Liver (tissue), 3 donors: Measurements from ENCODE around the gene DUSP10.

Source experiments
- CTCF ChIP-seq: fragments of 150-350 bp; IDR thresholded peaks from 2 replicates; pipeline ENCODE4 v1.5.1; 2017; ENCODE audit warnings: improper control_type of control experiment, low read depth, low read length; ENCODE audit not compliant: missing input control
- FOXA1 ChIP-seq: IDR thresholded peaks from 2 replicates; pipeline ENCODE4 v1.6.1; 2016; ENCODE audit warnings: antibody characterized with exemption
- GABPA ChIP-seq, 2 donors: IDR thresholded peaks in 1 of 2; conservative IDR thresholded peaks in 1 of 2; 2 replicates each; pipeline ENCODE4 v1.6.1; 2016; ENCODE audit warnings: antibody characterized with exemption in 2 of 2, mild to moderate bottlenecking in 1 of 2, moderate library complexity in 1 of 2
- JUND ChIP-seq, 2 donors: IDR thresholded peaks; 2 replicates each; pipeline ENCODE4 v1.6.1; 2016; ENCODE audit warnings: antibody characterized with exemption in 2 of 2
- NR2F2 ChIP-seq: IDR thresholded peaks from 2 replicates; pipeline ENCODE4 v1.6.1; 2016; ENCODE audit warnings: antibody characterized with exemption
- RXRA ChIP-seq, 2 donors: IDR thresholded peaks; 2 replicates each; pipeline ENCODE4 v1.6.1; 2017 to 2018; ENCODE audit warnings: antibody characterized with exemption in 2 of 2, mild to moderate bottlenecking in 1 of 2
- SP1 ChIP-seq: IDR thresholded peaks from 2 replicates; pipeline ENCODE4 v1.6.1; 2018; ENCODE audit warnings: antibody characterized with exemption, mild to moderate bottlenecking
- TAF1 ChIP-seq: conservative IDR thresholded peaks from 2 replicates; pipeline ENCODE4 v1.6.1; 2016; ENCODE audit warnings: antibody characterized with exemption, mild to moderate bottlenecking
- TF ChIP-seq, protein P1 (sequence below): IDR thresholded peaks from 2 replicates; pipeline ENCODE4 v1.6.1; 2016; ENCODE audit warnings: antibody characterized with exemption
- TF ChIP-seq, protein P2 (sequence below): IDR thresholded peaks from 2 replicates; pipeline ENCODE4 v1.6.1; 2016; ENCODE audit warnings: antibody characterized with exemption
- TF ChIP-seq, protein P3 (sequence below): IDR thresholded peaks from 2 replicates; pipeline ENCODE4 v1.6.1; 2016; ENCODE audit warnings: antibody characterized with exemption, mild to moderate bottlenecking
- donor health status: healthy.
- donor health status: healthy.

DNA sequence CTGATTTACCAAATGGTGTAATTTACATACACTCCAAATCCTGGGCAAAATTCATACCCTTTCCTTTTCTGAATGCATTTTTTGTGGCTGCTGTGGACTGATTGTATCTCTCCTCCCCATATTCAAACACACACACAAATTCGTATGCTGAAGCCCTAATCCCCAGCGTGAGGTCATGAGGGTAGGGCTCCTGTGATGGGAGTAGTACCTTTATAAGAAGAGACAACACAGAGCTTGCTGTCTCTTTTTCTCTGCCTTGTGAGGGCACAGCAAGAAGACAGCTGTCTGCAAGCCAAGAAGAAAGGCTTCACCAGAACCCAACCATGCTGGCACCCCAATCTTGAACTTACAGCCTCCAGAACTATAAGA lies 24.4 kb downstream of the DUSP10 start:
- TF ChIP-seq, protein P1, sequence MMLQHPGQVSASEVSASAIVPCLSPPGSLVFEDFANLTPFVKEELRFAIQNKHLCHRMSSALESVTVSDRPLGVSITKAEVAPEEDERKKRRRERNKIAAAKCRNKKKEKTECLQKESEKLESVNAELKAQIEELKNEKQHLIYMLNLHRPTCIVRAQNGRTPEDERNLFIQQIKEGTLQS = no peak
- TF ChIP-seq RXRA (IDR thresholded peaks at IDR 0.05) (no peak), NR2F2 (no peak), GABPA (IDR thresholded peaks at IDR 0.05 in 1 of 2, conservative IDR thresholded peaks at IDR 0.05 in 1 of 2) (no peak), CTCF (no peak), SP1 (peak; percentile 6), TAF1 (no peak), FOXA1 (no peak), JUND (IDR thresholded peaks at IDR 0.05) (no peak)
- TF ChIP-seq, protein P2, sequence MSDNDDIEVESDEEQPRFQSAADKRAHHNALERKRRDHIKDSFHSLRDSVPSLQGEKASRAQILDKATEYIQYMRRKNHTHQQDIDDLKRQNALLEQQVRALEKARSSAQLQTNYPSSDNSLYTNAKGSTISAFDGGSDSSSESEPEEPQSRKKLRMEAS = no peak
- TF ChIP-seq, protein P3, sequence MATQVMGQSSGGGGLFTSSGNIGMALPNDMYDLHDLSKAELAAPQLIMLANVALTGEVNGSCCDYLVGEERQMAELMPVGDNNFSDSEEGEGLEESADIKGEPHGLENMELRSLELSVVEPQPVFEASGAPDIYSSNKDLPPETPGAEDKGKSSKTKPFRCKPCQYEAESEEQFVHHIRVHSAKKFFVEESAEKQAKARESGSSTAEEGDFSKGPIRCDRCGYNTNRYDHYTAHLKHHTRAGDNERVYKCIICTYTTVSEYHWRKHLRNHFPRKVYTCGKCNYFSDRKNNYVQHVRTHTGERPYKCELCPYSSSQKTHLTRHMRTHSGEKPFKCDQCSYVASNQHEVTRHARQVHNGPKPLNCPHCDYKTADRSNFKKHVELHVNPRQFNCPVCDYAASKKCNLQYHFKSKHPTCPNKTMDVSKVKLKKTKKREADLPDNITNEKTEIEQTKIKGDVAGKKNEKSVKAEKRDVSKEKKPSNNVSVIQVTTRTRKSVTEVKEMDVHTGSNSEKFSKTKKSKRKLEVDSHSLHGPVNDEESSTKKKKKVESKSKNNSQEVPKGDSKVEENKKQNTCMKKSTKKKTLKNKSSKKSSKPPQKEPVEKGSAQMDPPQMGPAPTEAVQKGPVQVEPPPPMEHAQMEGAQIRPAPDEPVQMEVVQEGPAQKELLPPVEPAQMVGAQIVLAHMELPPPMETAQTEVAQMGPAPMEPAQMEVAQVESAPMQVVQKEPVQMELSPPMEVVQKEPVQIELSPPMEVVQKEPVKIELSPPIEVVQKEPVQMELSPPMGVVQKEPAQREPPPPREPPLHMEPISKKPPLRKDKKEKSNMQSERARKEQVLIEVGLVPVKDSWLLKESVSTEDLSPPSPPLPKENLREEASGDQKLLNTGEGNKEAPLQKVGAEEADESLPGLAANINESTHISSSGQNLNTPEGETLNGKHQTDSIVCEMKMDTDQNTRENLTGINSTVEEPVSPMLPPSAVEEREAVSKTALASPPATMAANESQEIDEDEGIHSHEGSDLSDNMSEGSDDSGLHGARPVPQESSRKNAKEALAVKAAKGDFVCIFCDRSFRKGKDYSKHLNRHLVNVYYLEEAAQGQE = no peak
